ENCODE results near the gene NGFR. TPM values are rescaled to one million over a fixed set of nuclear protein-coding genes. Genes with fewer than 3 reads are reported as not detected.

Gene NGFR
- total RNA-seq, 1 experiment from 2014 or later, result not detected

DNA sequence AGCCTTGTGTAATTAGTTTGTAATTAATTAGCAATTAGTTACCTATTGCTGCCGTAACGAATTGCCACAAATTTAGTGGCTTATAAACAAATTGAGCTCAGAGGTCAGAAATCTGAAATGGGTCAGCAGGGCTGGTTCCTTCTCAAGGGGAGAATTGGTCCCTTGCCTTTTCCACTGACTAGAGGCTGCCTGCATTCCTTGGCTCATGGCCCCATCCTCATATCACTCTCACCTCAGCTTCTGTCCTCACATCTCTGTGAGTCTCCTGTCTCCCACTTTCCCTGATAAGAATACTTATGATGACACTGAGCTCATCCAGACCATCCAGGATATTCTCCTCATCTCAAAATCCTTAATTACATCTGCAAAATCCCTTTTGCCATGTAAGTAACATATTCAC is 31.0 kb upstream of the NGFR start:
- no peak overlapping the region for H3K9ac ChIP-seq (ENCODE audit: low read length)
- POLR2A ChIA-PET (ENCODE audit: unreplicated experiment), result no interaction called here
- no peaks in the 10 kb centered on the region for H3K9me3 ChIP-seq (ENCODE audit: low read length)
- no TSS peak for BruUV-seq (replicated peaks)
- H3F3A ChIP-seq (ENCODE audit: low read length, unreplicated experiment), result no peaks in the 10 kb centered on the region
- ATAC-seq (no peak), DNase-seq (no peak)
- no peak overlapping the region for H3K4me3 ChIP-seq (ENCODE audit: low read length)
- no peaks in the 10 kb centered on the region for H3K9me2 ChIP-seq (replicated peaks; ENCODE audit: low read length)
- no peaks in the 10 kb centered on the region for H3K4me1 ChIP-seq (ENCODE audit: insufficient read depth, low read length)
- intact Hi-C loops (cut with micrococcal nuclease), result no loop called here
- H3K27ac ChIP-seq (ENCODE audit: low read length), result no peak overlapping the region
- no peaks in the 10 kb centered on the region for H3K79me2 ChIP-seq (ENCODE audit: low read length)
- no peak overlapping the region for H2AFZ ChIP-seq (ENCODE audit: low read length)
- H3K4me2 ChIP-seq (ENCODE audit: low read length), result no peak overlapping the region
- H3K27me3 ChIP-seq (ENCODE audit: low read length), result peaks cover 72% of the 10 kb centered on the region
- TF ChIP-seq EZH2phosphoT487 (IDR thresholded peaks at IDR 0.05; ENCODE audit: borderline replicate concordance, low read length), result no peak
- no peak for TF ChIP-seq EZH2 (IDR thresholded peaks at IDR 0.05; ENCODE audit: low read length, unreplicated experiment)
- TF ChIP-seq, protein P1, sequence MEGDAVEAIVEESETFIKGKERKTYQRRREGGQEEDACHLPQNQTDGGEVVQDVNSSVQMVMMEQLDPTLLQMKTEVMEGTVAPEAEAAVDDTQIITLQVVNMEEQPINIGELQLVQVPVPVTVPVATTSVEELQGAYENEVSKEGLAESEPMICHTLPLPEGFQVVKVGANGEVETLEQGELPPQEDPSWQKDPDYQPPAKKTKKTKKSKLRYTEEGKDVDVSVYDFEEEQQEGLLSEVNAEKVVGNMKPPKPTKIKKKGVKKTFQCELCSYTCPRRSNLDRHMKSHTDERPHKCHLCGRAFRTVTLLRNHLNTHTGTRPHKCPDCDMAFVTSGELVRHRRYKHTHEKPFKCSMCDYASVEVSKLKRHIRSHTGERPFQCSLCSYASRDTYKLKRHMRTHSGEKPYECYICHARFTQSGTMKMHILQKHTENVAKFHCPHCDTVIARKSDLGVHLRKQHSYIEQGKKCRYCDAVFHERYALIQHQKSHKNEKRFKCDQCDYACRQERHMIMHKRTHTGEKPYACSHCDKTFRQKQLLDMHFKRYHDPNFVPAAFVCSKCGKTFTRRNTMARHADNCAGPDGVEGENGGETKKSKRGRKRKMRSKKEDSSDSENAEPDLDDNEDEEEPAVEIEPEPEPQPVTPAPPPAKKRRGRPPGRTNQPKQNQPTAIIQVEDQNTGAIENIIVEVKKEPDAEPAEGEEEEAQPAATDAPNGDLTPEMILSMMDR (conservative IDR thresholded peaks at IDR 0.05; ENCODE audit: low read depth, low read length), result no peak
- CTCF ChIA-PET, result no interaction called here
- no peaks in the 10 kb centered on the region for H4K20me1 ChIP-seq (ENCODE audit: low read length)
- H3K36me3 ChIP-seq (ENCODE audit: low read depth, low read length), result no peaks in the 10 kb centered on the region

DNA sequence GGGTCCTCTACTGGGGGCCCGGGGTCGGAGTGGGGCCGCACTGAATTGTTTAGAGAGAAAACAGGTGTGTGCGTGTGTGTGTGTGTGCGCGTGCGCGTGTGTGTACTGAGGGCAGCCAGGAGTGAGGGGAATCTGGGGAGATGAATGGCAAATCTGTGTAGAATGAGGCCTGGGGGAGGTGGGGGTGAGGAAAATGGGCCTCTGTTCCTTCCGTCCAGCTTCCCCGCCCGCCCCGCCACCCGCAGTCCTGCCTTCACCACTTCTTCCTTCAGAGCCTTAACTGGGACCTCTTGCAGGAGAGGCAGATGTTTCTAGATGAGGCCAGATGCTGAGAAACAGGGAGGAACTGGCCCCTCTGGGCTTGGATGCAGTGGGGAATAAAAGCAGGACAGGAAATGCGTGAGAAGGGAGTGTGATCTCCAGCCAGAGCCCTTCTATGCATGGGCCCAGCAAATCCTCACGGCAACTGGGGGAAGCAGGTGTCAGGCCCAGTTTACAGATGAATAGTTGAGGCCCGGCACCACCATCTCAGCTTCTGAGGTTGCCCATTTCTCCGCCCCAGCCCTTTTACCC is 29.7 kb upstream of the NGFR start:
- H4K20me1 ChIP-seq (ENCODE audit: low read length), result no peaks in the 10 kb centered on the region
- no peaks in the 10 kb centered on the region for H3K9me2 ChIP-seq (replicated peaks; ENCODE audit: low read length)
- ATAC-seq (no peak), DNase-seq (no peak)
- POLR2A ChIA-PET (ENCODE audit: unreplicated experiment), result no interaction called here
- no peaks in the 10 kb centered on the region for H3K36me3 ChIP-seq (ENCODE audit: low read depth, low read length)
- no peak overlapping the region for H2AFZ ChIP-seq (ENCODE audit: low read length)
- no peaks in the 10 kb centered on the region for H3K9me3 ChIP-seq (ENCODE audit: low read length)
- no TSS peak for BruUV-seq (replicated peaks)
- no peak overlapping the region for H3K4me2 ChIP-seq (ENCODE audit: low read length)
- H3K4me3 ChIP-seq (ENCODE audit: low read length), result no peak overlapping the region
- no peaks in the 10 kb centered on the region for H3K79me2 ChIP-seq (ENCODE audit: low read length)
- CTCF ChIA-PET, result no interaction called here
- TF ChIP-seq EZH2phosphoT487 (IDR thresholded peaks at IDR 0.05; ENCODE audit: borderline replicate concordance, low read length), result no peak
- TF ChIP-seq, protein P1 (conservative IDR thresholded peaks at IDR 0.05; ENCODE audit: low read depth, low read length), result no peak
- TF ChIP-seq EZH2 (IDR thresholded peaks at IDR 0.05; ENCODE audit: low read length, unreplicated experiment), result no peak
- intact Hi-C loops (cut with micrococcal nuclease), result no loop called here
- no peaks in the 10 kb centered on the region for H3K4me1 ChIP-seq (ENCODE audit: insufficient read depth, low read length)
- H3K27me3 ChIP-seq (ENCODE audit: low read length), result peaks cover 72% of the 10 kb centered on the region
- no peak overlapping the region for H3K9ac ChIP-seq (ENCODE audit: low read length)
- no peak overlapping the region for H3K27ac ChIP-seq (ENCODE audit: low read length)
- no peaks in the 10 kb centered on the region for H3F3A ChIP-seq (ENCODE audit: low read length, unreplicated experiment)

DNA sequence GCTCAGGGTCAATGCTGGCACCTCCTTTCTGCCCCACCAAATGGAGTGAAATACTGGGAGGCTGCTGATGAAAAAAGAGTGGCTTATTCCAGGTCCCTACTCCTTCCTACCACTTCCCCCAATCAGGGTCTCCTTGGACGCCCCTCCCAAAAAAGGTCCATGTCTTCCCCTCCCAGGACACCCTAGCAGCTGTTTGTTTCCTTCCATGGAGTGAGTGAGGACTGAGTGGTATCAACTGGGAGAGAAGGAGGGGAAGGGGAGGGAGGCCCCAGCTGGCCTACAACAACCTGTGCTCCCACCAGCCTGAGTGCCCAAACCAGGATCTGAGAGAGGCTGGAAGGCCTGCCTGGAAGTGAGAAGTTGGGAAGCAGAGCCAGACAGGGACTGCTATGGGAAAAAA is 28.7 kb upstream of the NGFR start:
- TF ChIP-seq, protein P1 (conservative IDR thresholded peaks at IDR 0.05; ENCODE audit: low read depth, low read length), result no peak
- TF ChIP-seq EZH2 (IDR thresholded peaks at IDR 0.05; ENCODE audit: low read length, unreplicated experiment) (no peak), EZH2phosphoT487 (IDR thresholded peaks at IDR 0.05; ENCODE audit: borderline replicate concordance, low read length) (no peak)
- H3K9ac ChIP-seq (ENCODE audit: low read length), result no peak overlapping the region
- peaks cover 72% of the 10 kb centered on the region for H3K27me3 ChIP-seq (ENCODE audit: low read length)
- H3K9me2 ChIP-seq (replicated peaks; ENCODE audit: low read length), result no peaks in the 10 kb centered on the region
- no peak overlapping the region for H3K4me3 ChIP-seq (ENCODE audit: low read length)
- POLR2A ChIA-PET (ENCODE audit: unreplicated experiment), result no interaction called here
- CTCF ChIA-PET, result no interaction called here
- no peaks in the 10 kb centered on the region for H3K79me2 ChIP-seq (ENCODE audit: low read length)
- H2AFZ ChIP-seq (ENCODE audit: low read length), result no peak overlapping the region
- no peaks in the 10 kb centered on the region for H3K9me3 ChIP-seq (ENCODE audit: low read length)
- no peak for ATAC-seq
- no peak for DNase-seq
- BruUV-seq (replicated peaks), result no TSS peak
- H3K4me1 ChIP-seq (ENCODE audit: insufficient read depth, low read length), result no peaks in the 10 kb centered on the region
- no peak overlapping the region for H3K4me2 ChIP-seq (ENCODE audit: low read length)
- no peaks in the 10 kb centered on the region for H3K36me3 ChIP-seq (ENCODE audit: low read depth, low read length)
- no peaks in the 10 kb centered on the region for H4K20me1 ChIP-seq (ENCODE audit: low read length)
- no peaks in the 10 kb centered on the region for H3F3A ChIP-seq (ENCODE audit: low read length, unreplicated experiment)
- H3K27ac ChIP-seq (ENCODE audit: low read length), result no peak overlapping the region
- intact Hi-C loops (cut with micrococcal nuclease), result no loop called here
